DMS153 (cell line): ENCODE results near the gene ARFGAP1.
"Not testable (repeated sequence)": the region's sequence is repeated elsewhere in the genome, so short reads cannot be mapped to it uniquely, and the experiment has no call there.

ENCODE experiments used
- DNase-seq: peaks from one replicate; lab custom pipeline; 2025; lab: John Stamatoyannopoulos, UW

ARFGAP1 gene

GRCh38 chr20:63241272-63241671, 31.3 kb upstream of the ARFGAP1 start:
- no peak for DNase-seq

GRCh38 chr20:63242736-63243135, 29.9 kb upstream of the ARFGAP1 start:
- DNase-seq = no peak

GRCh38 chr20:63243604-63244247, 28.9 kb upstream of the ARFGAP1 start:
- DNase-seq = no peak

GRCh38 chr20:63244468-63244867, 28.1 kb upstream of the ARFGAP1 start:
- DNase-seq = no peak

GRCh38 chr20:63246490-63247288, 25.9 kb upstream of the ARFGAP1 start:
- DNase-seq = no peak

- DNase-seq = no peak
Observed at GRCh38 chr20:63247671-63248228, 24.9 kb upstream of the ARFGAP1 start.

- no peak for DNase-seq
Observed at GRCh38 chr20:63248835-63249591, 23.6 kb upstream of the ARFGAP1 start.

- DNase-seq = no peak
Observed at GRCh38 chr20:63249891-63250290, 22.7 kb upstream of the ARFGAP1 start.

- DNase-seq = not testable (repeated sequence)
Observed at GRCh38 chr20:63251350-63251749, 21.3 kb upstream of the ARFGAP1 start.

GRCh38 chr20:63252284-63252711, 20.3 kb upstream of the ARFGAP1 start:
- no peak for DNase-seq

- no peak for DNase-seq
Observed at GRCh38 chr20:63253065-63253437, 19.6 kb upstream of the ARFGAP1 start.

GRCh38 chr20:63253438-63254231, 19.0 kb upstream of the ARFGAP1 start:
- DNase-seq = no peak

GRCh38 chr20:63254232-63254605, 18.4 kb upstream of the ARFGAP1 start, which contains the start of gene NKAIN4:
TSS of gene NKAIN4 (minus strand) at chr20:63254463. CDS start at chr20:63254450, 13 bp downstream.
- DNase-seq = no peak

- no peak for DNase-seq
Observed at GRCh38 chr20:63254606-63255384, 17.8 kb upstream of the ARFGAP1 start.

GRCh38 chr20:63255931-63256704, 16.5 kb upstream of the ARFGAP1 start:
- DNase-seq = no peak

GRCh38 chr20:63256954-63257353, 15.7 kb upstream of the ARFGAP1 start:
- DNase-seq = no peak

- no peak for DNase-seq
Observed at GRCh38 chr20:63257629-63258028, 15.0 kb upstream of the ARFGAP1 start.

- no peak for DNase-seq
Observed at GRCh38 chr20:63258781-63259180, 13.8 kb upstream of the ARFGAP1 start.

GRCh38 chr20:63259734-63260460, 12.7 kb upstream of the ARFGAP1 start:
- no peak for DNase-seq
